Karpas-422 (cell line): ENCODE data around the gene ABLIM1. TPM values are rescaled to one million over a fixed set of nuclear protein-coding genes. Genes with fewer than 3 reads are reported as not detected.

Source experiments
- DNase-seq: peaks from one replicate; pipeline ENCODE4 v3.0.0-alpha.2; 2015
- H2AFZ ChIP-seq: fragments of 200-600 bp; sonication (generic); 2 replicates; pipeline ENCODE4 v1.6.1; 2014; ENCODE audit warnings: antibody characterized with exemption, low read length, mixed read lengths
- H3K27ac ChIP-seq: fragments of 200-600 bp; sonication (generic); 2 replicates; pipeline ENCODE4 v1.5.1; 2014; ENCODE audit warnings: mild to moderate bottlenecking, low read length, moderate library complexity
- H3K27me3 ChIP-seq: fragments of 200-600 bp; sonication (generic); 2 replicates; pipeline ENCODE4 v1.6.1; 2014; ENCODE audit warnings: low read length, mixed read lengths
- H3K36me3 ChIP-seq: fragments of 200-600 bp; sonication (generic); 2 replicates; pipeline ENCODE4 v1.6.1; 2014; ENCODE audit warnings: low read length, mixed read lengths; ENCODE audit not compliant: insufficient read depth
- H3K4me1 ChIP-seq: fragments of 200-600 bp; sonication (generic); 2 replicates; pipeline ENCODE4 v1.6.1; 2014; ENCODE audit warnings: mild to moderate bottlenecking, low read length, mixed read lengths
- H3K4me2 ChIP-seq: fragments of 200-600 bp; sonication (generic); 2 replicates; pipeline ENCODE4 v1.6.1; 2014; ENCODE audit warnings: low read length, low read depth, mild to moderate bottlenecking; ENCODE audit not compliant: poor library complexity, severe bottlenecking
- H3K4me3 ChIP-seq: fragments of 200-600 bp; sonication (generic); 2 replicates; pipeline ENCODE4 v1.5.1; 2014; ENCODE audit warnings: mild to moderate bottlenecking, antibody characterized with exemption, low read length, mixed read lengths
- H3K79me2 ChIP-seq: fragments of 200-600 bp; sonication (generic); 2 replicates; pipeline ENCODE4 v1.6.1; 2014; ENCODE audit warnings: mild to moderate bottlenecking, low read length, mixed read lengths
- H3K9ac ChIP-seq: fragments of 200-600 bp; sonication (generic); 2 replicates; pipeline ENCODE4 v1.6.0; 2014; ENCODE audit warnings: low read length
- H3K9me2 ChIP-seq: fragments of 200-600 bp; sonication (generic), shearing (Covaris generic); replicated peaks from 2 replicates; pipeline ENCODE4 v1.6.0; 2014; ENCODE audit warnings: mild to moderate bottlenecking, low read length, moderate library complexity; ENCODE audit not compliant: insufficient read depth
- H3K9me3 ChIP-seq: fragments of 300-700, 200-600 bp; sonication (generic); 2 replicates; pipeline ENCODE4 v1.6.1; 2014; ENCODE audit warnings: low read length, mixed read lengths
- H4K20me1 ChIP-seq: fragments of 200-600 bp; sonication (generic); 2 replicates; pipeline ENCODE4 v1.6.1; 2014; ENCODE audit warnings: mild to moderate bottlenecking, antibody characterized with exemption, low read length, low read depth; ENCODE audit not compliant: insufficient read depth
- total RNA-seq: library from RNA; depleted of rRNA; stranded (reverse); fragments of >200 nt; shearing (Covaris generic); gene quantifications from 2 replicates; pipeline ENCODE4 v1.2.3, GENCODE V29; 2014; ENCODE audit warnings: low replicate concordance

The ABLIM1 gene
- total RNA-seq, 1 experiment from 2014 or later = 131 TPM

GRCh38 chr10:114479836-114480235 lies 178.2 kb downstream of the ABLIM1 start:
- H3K36me3 ChIP-seq = peaks cover 29% of the 10 kb centered on the region
- peaks cover 42% of the 10 kb centered on the region for H3K79me2 ChIP-seq
- no peak for DNase-seq
- H4K20me1 ChIP-seq = no peaks in the 10 kb centered on the region
- H3K9me3 ChIP-seq = no peaks in the 10 kb centered on the region
- no peaks in the 10 kb centered on the region for H3K9me2 ChIP-seq
- no peak overlapping the region for H3K4me2 ChIP-seq
- H3K27ac ChIP-seq = peak overlapping the region; percentile 24; the same call in 1 of the 2 replicates
- H3K27me3 ChIP-seq = no peaks in the 10 kb centered on the region
- peaks cover 49% of the 10 kb centered on the region for H3K4me1 ChIP-seq
- no peak overlapping the region for H3K9ac ChIP-seq
- no peak overlapping the region for H3K4me3 ChIP-seq
- H2AFZ ChIP-seq = no peak overlapping the region

DNA sequence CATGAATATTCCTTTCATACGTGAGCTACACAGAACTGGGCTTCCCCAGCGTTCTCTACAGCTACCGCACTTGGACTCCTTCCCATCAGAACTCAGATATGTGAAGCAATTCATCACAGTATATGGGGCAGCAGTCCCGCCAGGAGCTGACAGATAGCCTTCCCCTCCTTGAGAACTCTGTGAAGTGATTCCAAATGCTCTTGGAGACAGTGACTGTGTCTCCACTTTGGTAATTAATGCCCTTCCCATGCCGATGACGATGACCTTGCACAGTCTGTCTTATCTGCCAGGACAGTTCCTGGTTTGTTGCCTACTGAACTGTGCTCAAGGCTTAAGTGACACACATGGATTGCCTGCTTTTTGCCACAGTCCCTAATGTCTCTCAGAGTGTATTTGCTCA lies 178.8 kb downstream of the ABLIM1 start:
- Histone ChIP-seq H4K20me1 (no peaks in the 10 kb centered on the region), H3K4me2 (no peak overlapping the region), H2AFZ (no peak overlapping the region), H3K9ac (no peak overlapping the region), H3K4me1 (peaks cover 54% of the 10 kb centered on the region), H3K27me3 (no peaks in the 10 kb centered on the region), H3K36me3 (peaks cover 26% of the 10 kb centered on the region), H3K27ac (peak overlapping the region; percentile 24; the same call in 1 of the 2 replicates), H3K9me2 (no peaks in the 10 kb centered on the region), H3K9me3 (no peaks in the 10 kb centered on the region), H3K4me3 (no peak overlapping the region), H3K79me2 (peaks cover 39% of the 10 kb centered on the region)
- DNase-seq = no peak

GRCh38 chr10:114478281-114478680 lies 179.8 kb downstream of the ABLIM1 start:
- peak overlapping the region; percentile 55 for H3K27ac ChIP-seq
- H4K20me1 ChIP-seq = no peaks in the 10 kb centered on the region
- H3K9ac ChIP-seq = no peak overlapping the region
- no peaks in the 10 kb centered on the region for H3K9me2 ChIP-seq
- no peaks in the 10 kb centered on the region for H3K27me3 ChIP-seq
- no peak overlapping the region for H3K4me2 ChIP-seq
- no peak overlapping the region for H3K4me3 ChIP-seq
- peaks cover 22% of the 10 kb centered on the region for H3K36me3 ChIP-seq
- H2AFZ ChIP-seq = no peak overlapping the region
- no peak for DNase-seq
- H3K9me3 ChIP-seq = no peaks in the 10 kb centered on the region
- peaks cover 64% of the 10 kb centered on the region for H3K4me1 ChIP-seq
- peaks cover 31% of the 10 kb centered on the region for H3K79me2 ChIP-seq

- H3K4me1 ChIP-seq = peaks cover 74% of the 10 kb centered on the region
- no peaks in the 10 kb centered on the region for H3K9me3 ChIP-seq
- peaks cover 24% of the 10 kb centered on the region for H3K79me2 ChIP-seq
- peak overlapping the region; percentile 17 for H3K27ac ChIP-seq
- no peak for DNase-seq
- no peaks in the 10 kb centered on the region for H3K27me3 ChIP-seq
- no peak overlapping the region for H3K4me3 ChIP-seq
- no peak overlapping the region for H3K4me2 ChIP-seq
- H4K20me1 ChIP-seq = no peaks in the 10 kb centered on the region
- H3K9ac ChIP-seq = no peak overlapping the region
- no peak overlapping the region for H2AFZ ChIP-seq
- peaks cover 18% of the 10 kb centered on the region for H3K36me3 ChIP-seq
- no peaks in the 10 kb centered on the region for H3K9me2 ChIP-seq
These were observed 180.8 kb downstream of the ABLIM1 start for GRCh38 chr10:114477285-114477684.

- H3K9me3 ChIP-seq = no peaks in the 10 kb centered on the region
- H4K20me1 ChIP-seq = no peaks in the 10 kb centered on the region
- peaks cover 74% of the 10 kb centered on the region for H3K4me1 ChIP-seq
- H3K9me2 ChIP-seq = no peaks in the 10 kb centered on the region
- H3K79me2 ChIP-seq = peaks cover 13% of the 10 kb centered on the region; the same call in 1 of the 2 replicates
- H2AFZ ChIP-seq = no peak overlapping the region
- peak overlapping the region; percentile 90 for H3K27ac ChIP-seq
- no peak overlapping the region for H3K9ac ChIP-seq
- H3K4me3 ChIP-seq = no peak overlapping the region
- no peak for DNase-seq
- H3K36me3 ChIP-seq = peaks cover 17% of the 10 kb centered on the region; the same call in 1 of the 2 replicates
- no peaks in the 10 kb centered on the region for H3K27me3 ChIP-seq
- no peak overlapping the region for H3K4me2 ChIP-seq
These were observed 183.1 kb downstream of the ABLIM1 start for GRCh38 chr10:114474989-114475388.

DNA sequence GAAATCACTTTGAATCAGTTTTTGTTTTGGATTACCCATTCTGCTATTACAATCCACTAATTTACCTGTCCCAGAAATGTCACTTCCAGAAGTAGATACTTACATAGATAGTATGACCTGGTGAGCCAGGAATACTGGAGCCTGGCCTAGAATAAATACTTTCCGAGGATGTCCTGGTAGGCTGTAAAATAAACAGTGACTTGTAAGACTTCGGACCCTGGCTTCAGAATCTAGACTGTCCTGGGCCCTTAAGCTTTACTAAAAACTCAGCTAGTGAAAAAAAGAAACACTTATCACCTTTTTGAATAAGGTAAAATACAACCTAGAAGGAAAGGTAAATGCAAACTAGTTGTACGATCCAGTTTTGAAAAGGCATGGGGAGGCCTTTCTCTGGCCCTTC lies 184.3 kb downstream of the ABLIM1 start:
- DNase-seq = no peak
- H3K27me3 ChIP-seq = no peaks in the 10 kb centered on the region
- no peak overlapping the region for H3K9ac ChIP-seq
- H2AFZ ChIP-seq = no peak overlapping the region
- H3K4me3 ChIP-seq = no peak overlapping the region
- peaks cover 13% of the 10 kb centered on the region; the same call in 1 of the 2 replicates for H3K79me2 ChIP-seq
- H3K9me2 ChIP-seq = no peaks in the 10 kb centered on the region
- H3K4me1 ChIP-seq = peaks cover 65% of the 10 kb centered on the region
- H4K20me1 ChIP-seq = no peaks in the 10 kb centered on the region
- peak overlapping the region; percentile 90 for H3K27ac ChIP-seq
- H3K9me3 ChIP-seq = no peaks in the 10 kb centered on the region
- peaks cover 25% of the 10 kb centered on the region; the same call in 1 of the 2 replicates for H3K36me3 ChIP-seq
- H3K4me2 ChIP-seq = peak overlapping the region; percentile 63

GRCh38 chr10:114472877-114473253 lies 185.2 kb downstream of the ABLIM1 start:
- Histone ChIP-seq H2AFZ (no peak overlapping the region), H4K20me1 (no peaks in the 10 kb centered on the region), H3K9me3 (no peaks in the 10 kb centered on the region), H3K27ac (peak overlapping the region; percentile 90), H3K4me2 (peak overlapping the region; percentile 63), H3K27me3 (no peaks in the 10 kb centered on the region), H3K9me2 (no peaks in the 10 kb centered on the region), H3K36me3 (peaks cover 23% of the 10 kb centered on the region; the same call in 1 of the 2 replicates), H3K4me1 (peaks cover 56% of the 10 kb centered on the region), H3K79me2 (peaks cover 13% of the 10 kb centered on the region; the same call in 1 of the 2 replicates), H3K4me3 (0 out of 2 replicates have a peak overlapping the region, but pooled peaks have one; percentile 5), H3K9ac (peak overlapping the region; percentile 30; the same call in 1 of the 2 replicates)
- no peak for DNase-seq

- Histone ChIP-seq H2AFZ (no peak overlapping the region), H3K9ac (peak overlapping the region; percentile 49), H3K36me3 (peaks cover 30% of the 10 kb centered on the region; the same call in 1 of the 2 replicates), H3K4me2 (peak overlapping the region; percentile 63), H4K20me1 (no peaks in the 10 kb centered on the region), H3K9me3 (no peaks in the 10 kb centered on the region), H3K4me1 (peaks cover 56% of the 10 kb centered on the region), H3K27me3 (no peaks in the 10 kb centered on the region), H3K27ac (peak overlapping the region; percentile 90), H3K9me2 (no peaks in the 10 kb centered on the region), H3K79me2 (peaks cover 13% of the 10 kb centered on the region; the same call in 1 of the 2 replicates), H3K4me3 (peak overlapping the region; percentile 40)
- DNase-seq = peak; percentile 81
These were observed 185.9 kb downstream of the ABLIM1 start for GRCh38 chr10:114471906-114472876.
